ENCODE measurements around the gene PPP1R37.

GRCh38 chr19:45071545-45071938 lies 21.4 kb upstream of the PPP1R37 start:
- TF ChIP-seq POLR2A (IDR thresholded peaks at IDR 0.05) (no peak), CTCF (IDR thresholded peaks at IDR 0.05) (no peak)

Measured in thyroid gland (tissue), 4 donors.